Breast epithelium (tissue), 3 donors: Measurements from ENCODE around the gene PDE7B.

Experiments used
- POLR2A ChIP-seq: fragments of 450-650 bp; IDR thresholded peaks from one replicate; pipeline ENCODE4 v1.6.1; 2016; ENCODE audit warnings: antibody characterized with exemption, mild to moderate bottlenecking, moderate library complexity
- TF ChIP-seq, protein P1 (sequence below), 3 donors: fragments of 450-650 bp; IDR thresholded peaks; one replicate each; pipeline ENCODE4 v1.5.1; 2016 to 2017; ENCODE audit warnings: antibody characterized with exemption in 3 of 3, mild to moderate bottlenecking in 3 of 3, moderate library complexity in 3 of 3

DNA sequence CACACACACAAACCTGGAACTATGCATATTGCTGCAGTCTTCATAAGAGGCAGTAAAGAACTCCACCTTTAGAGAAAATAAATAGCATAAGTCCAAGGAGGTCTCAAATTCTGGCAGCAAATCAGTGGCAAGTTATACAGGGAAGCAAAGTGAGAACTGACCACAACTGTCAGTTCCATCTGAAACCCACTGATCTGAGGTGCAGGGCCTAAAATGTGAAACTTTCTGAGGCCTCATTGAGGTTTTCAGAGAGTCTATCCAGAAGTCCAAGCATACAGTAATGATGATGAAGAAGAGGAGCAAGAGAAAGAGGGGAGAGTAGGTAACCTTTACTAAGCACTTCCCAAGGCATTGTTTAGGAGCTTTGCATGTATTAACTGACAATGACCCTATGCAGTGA lies 362.4 kb downstream of the PDE7B start:
- TF ChIP-seq, protein P1, sequence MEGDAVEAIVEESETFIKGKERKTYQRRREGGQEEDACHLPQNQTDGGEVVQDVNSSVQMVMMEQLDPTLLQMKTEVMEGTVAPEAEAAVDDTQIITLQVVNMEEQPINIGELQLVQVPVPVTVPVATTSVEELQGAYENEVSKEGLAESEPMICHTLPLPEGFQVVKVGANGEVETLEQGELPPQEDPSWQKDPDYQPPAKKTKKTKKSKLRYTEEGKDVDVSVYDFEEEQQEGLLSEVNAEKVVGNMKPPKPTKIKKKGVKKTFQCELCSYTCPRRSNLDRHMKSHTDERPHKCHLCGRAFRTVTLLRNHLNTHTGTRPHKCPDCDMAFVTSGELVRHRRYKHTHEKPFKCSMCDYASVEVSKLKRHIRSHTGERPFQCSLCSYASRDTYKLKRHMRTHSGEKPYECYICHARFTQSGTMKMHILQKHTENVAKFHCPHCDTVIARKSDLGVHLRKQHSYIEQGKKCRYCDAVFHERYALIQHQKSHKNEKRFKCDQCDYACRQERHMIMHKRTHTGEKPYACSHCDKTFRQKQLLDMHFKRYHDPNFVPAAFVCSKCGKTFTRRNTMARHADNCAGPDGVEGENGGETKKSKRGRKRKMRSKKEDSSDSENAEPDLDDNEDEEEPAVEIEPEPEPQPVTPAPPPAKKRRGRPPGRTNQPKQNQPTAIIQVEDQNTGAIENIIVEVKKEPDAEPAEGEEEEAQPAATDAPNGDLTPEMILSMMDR (IDR thresholded peaks at IDR 0.05) = no peak
- TF ChIP-seq POLR2A = no peak
